Nucleus accumbens (tissue), 56 donors: Measurements from ENCODE around the gene MCAM.

Source experiments
- DNase-seq, 56 donors: peaks; one replicate each; lab custom pipeline; 2025; lab: John Stamatoyannopoulos, UW

MCAM gene

DNA sequence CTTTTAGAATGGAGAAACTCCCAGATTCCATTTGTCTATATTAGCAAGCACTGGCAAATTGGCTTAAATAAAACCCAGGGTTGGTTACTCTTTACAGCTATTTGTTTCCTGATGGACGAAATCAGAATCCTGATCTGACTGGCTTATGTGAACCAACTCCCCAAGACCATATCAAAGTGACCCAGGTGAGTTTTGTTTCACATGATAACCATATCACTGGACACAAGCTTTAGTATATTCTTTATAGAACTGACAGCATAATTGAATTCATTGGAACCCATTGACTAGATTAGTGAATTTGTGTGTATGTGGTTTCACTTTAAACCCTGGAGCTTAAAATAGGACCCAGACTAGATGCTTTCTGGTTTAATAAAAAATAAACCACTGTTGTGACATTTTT lies 39.3 kb downstream of the MCAM start:
- DNase-seq = no peak

DNA sequence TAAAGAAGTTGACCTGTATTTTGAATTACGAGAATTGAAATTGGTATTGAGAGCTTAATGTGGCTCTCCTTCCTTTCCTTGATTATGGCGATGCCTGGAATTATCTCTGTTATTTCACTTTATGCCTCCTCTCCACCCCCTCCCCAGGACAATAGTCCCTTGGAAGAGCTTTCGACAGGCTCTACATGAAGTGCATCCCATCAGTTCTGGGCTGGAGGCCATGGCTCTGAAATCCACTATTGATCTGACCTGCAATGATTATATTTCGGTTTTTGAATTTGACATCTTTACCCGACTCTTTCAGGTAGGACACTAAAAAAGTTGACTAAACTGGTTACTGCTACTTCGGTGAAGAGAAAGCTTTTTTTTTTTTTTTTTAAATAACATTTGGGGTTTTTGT lies 43.2 kb downstream of the MCAM start:
- no peak for DNase-seq

DNA sequence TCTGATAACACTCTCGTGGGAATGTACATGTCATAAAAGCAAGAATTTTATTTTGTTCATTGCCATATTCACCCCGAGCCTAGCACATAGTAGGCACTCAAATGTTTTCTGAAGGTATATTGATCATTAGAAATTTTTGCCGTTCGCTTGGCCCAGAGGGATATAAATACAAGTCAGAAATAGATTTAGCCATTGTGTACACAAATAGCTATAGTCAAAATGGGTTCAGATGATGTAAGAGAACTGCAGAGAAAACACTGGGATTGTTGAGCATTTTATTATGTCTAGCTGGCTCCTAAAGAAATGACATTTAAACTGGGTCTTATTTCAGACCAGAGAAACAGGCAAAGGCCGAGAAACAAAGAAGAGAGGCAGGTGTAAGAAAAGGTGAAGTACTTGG lies 49.3 kb downstream of the MCAM start:
- DNase-seq = no peak

DNA sequence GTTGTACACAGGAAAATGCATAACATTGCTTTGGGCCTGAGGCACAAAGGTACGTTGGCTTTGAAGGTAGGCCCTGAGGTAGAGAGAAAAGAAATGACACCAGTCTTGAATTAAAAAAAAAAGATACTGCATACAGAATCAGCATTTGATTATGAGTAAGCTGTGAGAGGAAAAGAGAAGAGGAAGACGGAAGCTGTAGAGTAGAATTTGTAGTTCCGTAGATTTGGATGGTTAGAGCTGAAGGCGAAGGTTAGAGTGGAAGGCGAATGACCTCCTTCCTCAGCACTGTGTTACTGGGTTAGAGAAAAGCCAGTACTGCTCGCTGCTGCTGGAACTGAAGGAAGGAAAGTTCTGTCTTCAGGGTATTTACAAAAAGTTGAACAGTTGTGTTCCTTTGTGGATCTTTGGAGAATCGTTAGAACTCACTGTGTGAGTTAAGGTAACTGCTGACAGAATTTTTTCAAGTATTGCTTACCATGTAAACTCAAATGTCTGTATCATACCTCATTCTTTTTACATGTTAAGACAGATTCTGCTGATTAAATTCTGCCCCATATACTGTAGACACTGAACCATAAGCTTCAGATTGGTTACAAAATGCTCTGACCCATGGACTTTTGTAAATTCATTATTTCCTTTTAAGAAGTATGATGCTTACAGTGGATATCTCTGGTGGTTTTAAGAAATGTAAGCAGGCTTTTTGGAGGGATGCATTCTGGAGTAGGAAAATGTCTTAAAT lies 50.2 kb downstream of the MCAM start:
- no peak for DNase-seq

DNA sequence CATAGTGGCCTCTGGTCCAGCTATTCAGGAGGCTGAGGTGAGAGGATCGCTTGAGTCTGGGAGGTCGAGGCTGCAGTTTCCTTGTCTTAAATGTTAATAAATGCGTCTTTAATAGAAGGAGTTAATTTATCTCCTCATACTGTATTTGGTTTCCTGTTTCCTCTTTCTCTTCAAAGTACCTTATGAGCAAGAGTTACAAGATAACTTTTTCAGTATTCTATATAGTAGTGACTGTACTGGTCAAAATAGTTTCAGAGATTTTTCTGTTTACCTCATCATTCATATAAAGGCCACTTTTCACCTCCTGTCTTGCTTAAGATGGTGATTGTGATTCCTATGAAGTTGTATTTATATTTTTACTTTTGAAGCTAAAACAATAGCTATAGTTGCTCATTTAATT lies 50.9 kb downstream of the MCAM start:
- no peak for DNase-seq

DNA sequence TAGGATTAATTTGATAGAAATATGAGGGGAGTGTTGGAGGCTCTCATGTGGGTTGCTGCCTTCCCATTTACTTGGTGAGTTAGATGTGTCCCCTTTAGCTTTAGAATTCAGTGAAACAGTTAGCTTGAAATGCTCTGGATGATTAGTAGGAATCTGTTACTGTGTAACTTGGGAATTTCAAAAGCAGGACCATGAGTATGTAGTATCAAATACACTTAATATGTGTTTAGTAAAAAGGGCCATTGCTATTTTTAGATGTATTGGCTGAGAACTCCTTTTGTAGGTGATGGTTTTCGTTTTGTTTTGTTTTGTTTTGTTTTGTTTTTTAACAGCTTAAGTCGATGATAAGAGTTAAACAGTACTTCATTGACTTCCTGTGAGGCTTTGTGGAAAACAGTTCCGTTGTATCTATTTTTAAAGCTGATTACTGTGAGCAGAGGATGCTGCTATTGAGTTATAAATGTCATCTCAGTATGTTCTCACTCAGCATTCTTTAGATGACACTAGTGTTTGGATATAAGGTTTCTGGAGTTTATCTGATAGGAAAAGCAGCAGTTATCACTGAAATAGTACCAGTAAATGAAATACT lies 53.5 kb downstream of the MCAM start:
- no peak for DNase-seq

DNA sequence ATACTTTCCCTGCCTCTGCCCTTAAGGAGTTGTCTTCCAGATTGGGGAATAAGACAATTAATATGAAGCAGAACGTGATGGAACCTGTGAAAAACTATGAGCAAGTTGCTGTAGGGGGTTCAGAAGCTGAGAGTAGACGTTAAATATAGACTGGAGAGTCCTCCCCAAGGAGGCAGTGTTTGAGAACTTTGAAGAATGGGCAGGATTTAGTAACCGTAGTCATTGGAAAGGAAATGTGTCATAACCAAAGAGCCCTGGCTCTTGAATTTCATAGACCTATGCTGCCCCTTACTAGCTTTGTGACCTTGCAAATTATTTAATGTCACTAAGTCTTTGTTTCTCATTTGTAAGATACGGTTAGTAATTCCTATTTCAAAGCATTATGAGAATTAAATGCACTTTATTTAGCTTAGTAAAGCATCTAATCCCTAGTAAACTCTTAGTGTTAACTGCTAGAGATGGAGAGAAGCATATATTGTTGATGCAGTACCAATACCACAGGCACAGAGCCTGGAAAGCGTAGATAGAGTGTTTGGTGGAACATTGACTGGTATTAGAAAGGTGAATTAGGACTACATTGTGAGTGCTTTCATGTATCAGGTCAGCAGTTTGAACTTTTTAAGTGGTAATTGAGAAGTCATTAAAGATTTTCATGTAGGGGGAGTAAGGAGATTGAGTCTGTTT lies 54.1 kb downstream of the MCAM start:
- no peak for DNase-seq

DNA sequence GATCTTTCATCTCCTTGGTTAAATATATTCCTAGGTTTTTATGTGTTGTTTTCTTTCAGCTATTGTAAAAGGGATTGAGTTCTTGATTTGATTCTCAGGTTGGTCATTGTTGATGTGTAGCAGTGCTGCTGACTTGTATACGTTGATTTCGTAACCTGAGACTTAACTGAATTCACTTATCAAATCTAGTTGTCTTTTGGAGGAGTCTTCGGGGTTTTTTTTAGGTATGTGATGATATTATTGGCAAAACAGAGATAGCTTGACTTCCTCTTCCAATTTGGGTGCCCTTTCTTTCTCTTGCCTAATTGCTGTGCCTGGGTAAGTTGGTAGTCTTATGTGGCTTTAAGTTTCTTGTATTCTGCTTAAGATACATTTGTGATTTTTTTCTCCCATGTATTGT lies 57.9 kb downstream of the MCAM start:
- DNase-seq = no peak
